ENCODE results near the gene ZNF143. TPM values are rescaled to one million over a fixed set of nuclear protein-coding genes. Genes with fewer than 3 reads are reported as not detected.

The ZNF143 gene
- total RNA-seq, 4 donors from 2014 or later, result 41.6 to 144 (median 44.3) TPM

GRCh38 chr11:9490376-9490775 lies 29.6 kb downstream of the ZNF143 start:
- H3K4me3 ChIP-seq, result no peak overlapping the region
- intact Hi-C loops (cut with DNase I; ENCODE audit: low total_unique reads), result no loop called here
- no peak for DNase-seq
- H3K27me3 ChIP-seq, result no peaks in the 10 kb centered on the region
- H3K27ac ChIP-seq, result no peak overlapping the region
- no peaks in the 10 kb centered on the region for H3K4me1 ChIP-seq
- H3K9me3 ChIP-seq, result no peaks in the 10 kb centered on the region
- TF ChIP-seq POLR2A (IDR thresholded peaks at IDR 0.05), result no peak
- TF ChIP-seq, protein P1, sequence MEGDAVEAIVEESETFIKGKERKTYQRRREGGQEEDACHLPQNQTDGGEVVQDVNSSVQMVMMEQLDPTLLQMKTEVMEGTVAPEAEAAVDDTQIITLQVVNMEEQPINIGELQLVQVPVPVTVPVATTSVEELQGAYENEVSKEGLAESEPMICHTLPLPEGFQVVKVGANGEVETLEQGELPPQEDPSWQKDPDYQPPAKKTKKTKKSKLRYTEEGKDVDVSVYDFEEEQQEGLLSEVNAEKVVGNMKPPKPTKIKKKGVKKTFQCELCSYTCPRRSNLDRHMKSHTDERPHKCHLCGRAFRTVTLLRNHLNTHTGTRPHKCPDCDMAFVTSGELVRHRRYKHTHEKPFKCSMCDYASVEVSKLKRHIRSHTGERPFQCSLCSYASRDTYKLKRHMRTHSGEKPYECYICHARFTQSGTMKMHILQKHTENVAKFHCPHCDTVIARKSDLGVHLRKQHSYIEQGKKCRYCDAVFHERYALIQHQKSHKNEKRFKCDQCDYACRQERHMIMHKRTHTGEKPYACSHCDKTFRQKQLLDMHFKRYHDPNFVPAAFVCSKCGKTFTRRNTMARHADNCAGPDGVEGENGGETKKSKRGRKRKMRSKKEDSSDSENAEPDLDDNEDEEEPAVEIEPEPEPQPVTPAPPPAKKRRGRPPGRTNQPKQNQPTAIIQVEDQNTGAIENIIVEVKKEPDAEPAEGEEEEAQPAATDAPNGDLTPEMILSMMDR (IDR thresholded peaks at IDR 0.05), result no peak
- no peaks in the 10 kb centered on the region for H3K36me3 ChIP-seq

DNA sequence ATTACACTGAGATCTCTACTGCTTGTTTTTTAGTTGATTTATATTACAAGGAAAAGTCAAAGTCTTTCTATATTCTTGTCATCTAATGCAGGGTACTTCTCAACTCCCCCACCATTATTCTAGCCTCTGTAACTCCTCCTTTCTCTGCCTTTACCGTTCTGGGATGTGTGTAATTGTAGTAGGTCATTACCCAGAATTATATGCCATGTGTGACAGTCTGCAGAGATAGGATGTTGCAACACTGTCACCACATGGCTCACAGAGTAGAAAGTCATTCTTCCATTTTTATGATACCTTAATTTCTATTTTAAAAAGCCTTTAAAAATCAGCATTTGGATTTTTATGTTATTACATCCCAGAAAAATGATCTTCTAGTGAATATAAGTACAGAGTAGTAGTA lies 32.7 kb downstream of the ZNF143 start:
- H3K27me3 ChIP-seq, result no peaks in the 10 kb centered on the region
- H3K4me1 ChIP-seq, result no peaks in the 10 kb centered on the region
- no peaks in the 10 kb centered on the region for H3K36me3 ChIP-seq
- H3K9me3 ChIP-seq, result no peaks in the 10 kb centered on the region
- intact Hi-C loops (cut with DNase I; ENCODE audit: low total_unique reads), result no loop called here
- DNase-seq, result no peak
- H3K4me3 ChIP-seq, result no peak overlapping the region
- H3K27ac ChIP-seq, result no peak overlapping the region
- TF ChIP-seq, protein P1 (IDR thresholded peaks at IDR 0.05), result no peak
- TF ChIP-seq POLR2A (IDR thresholded peaks at IDR 0.05), result no peak

DNA sequence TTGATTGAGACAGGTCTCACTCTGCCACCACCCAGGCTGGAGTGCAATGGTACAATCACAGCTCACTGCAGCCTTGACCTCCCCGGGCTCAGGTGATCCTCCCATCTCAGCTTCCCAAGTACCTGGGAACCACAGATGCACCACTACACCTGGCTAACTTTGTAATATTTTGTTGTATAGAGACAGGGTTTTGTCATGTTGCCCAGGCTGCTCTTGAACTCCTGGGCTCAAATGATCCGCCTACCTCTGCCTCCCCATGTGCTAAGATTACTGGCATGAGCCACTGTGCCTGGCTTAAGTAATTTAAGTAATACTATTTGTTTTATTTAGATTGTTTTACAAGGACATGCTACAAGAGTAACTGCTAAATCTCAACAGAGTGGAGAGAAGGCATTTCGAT lies 33.5 kb downstream of the ZNF143 start:
- TF ChIP-seq, protein P1 (IDR thresholded peaks at IDR 0.05), result no peak
- TF ChIP-seq POLR2A (IDR thresholded peaks at IDR 0.05), result no peak
- no peak overlapping the region for H3K27ac ChIP-seq
- no peak overlapping the region for H3K4me3 ChIP-seq
- no peak for DNase-seq
- no peaks in the 10 kb centered on the region for H3K4me1 ChIP-seq
- no peaks in the 10 kb centered on the region for H3K9me3 ChIP-seq
- intact Hi-C loops (cut with DNase I; ENCODE audit: low total_unique reads), result no loop called here
- H3K36me3 ChIP-seq, result no peaks in the 10 kb centered on the region
- no peaks in the 10 kb centered on the region for H3K27me3 ChIP-seq

- intact Hi-C loops (cut with DNase I; ENCODE audit: low total_unique reads), result no loop called here
- Histone ChIP-seq H3K27me3 (no peaks in the 10 kb centered on the region), H3K9me3 (no peaks in the 10 kb centered on the region), H3K4me1 (no peaks in the 10 kb centered on the region), H3K36me3 (no peaks in the 10 kb centered on the region), H3K27ac (no peak overlapping the region), H3K4me3 (no peak overlapping the region)
- no peak for DNase-seq
- TF ChIP-seq, protein P1 (IDR thresholded peaks at IDR 0.05), result no peak
- no peak for TF ChIP-seq POLR2A (IDR thresholded peaks at IDR 0.05)
Observed at GRCh38 chr11:9495803-9496514, 35.1 kb downstream of the ZNF143 start.

GRCh38 chr11:9498457-9499078 lies 37.8 kb downstream of the ZNF143 start:
- H3K36me3 ChIP-seq, result no peaks in the 10 kb centered on the region
- intact Hi-C loops (cut with DNase I; ENCODE audit: low total_unique reads), result no loop called here
- TF ChIP-seq, protein P1 (IDR thresholded peaks at IDR 0.05), result no peak
- TF ChIP-seq POLR2A (IDR thresholded peaks at IDR 0.05), result no peak

More at GRCh38 chr11:9498457-9499078, 37.8 kb downstream of the ZNF143 start:
- no peaks in the 10 kb centered on the region for H3K4me1 ChIP-seq
- H3K4me3 ChIP-seq, result no peak overlapping the region
- H3K27me3 ChIP-seq, result no peaks in the 10 kb centered on the region
- no peaks in the 10 kb centered on the region for H3K9me3 ChIP-seq
- H3K27ac ChIP-seq, result no peak overlapping the region
- DNase-seq, result no peak

All from uterus (tissue), 4 donors.